WTC11 (cell line): ENCODE data around the gene FOCAD. TPM values are rescaled to one million over a fixed set of nuclear protein-coding genes. Genes with fewer than 3 reads are reported as not detected.

ENCODE experiments used
- ATAC-seq: fragments of 200-7000 bp; cut with Tn5 transposase; 2 replicates; pipeline ENCODE4 v1.10.0; 2021; ENCODE audit warnings: mild to moderate bottlenecking, moderate library complexity
- CTCF ChIA-PET: fragments of 300-600 bp; sonication (Branson Sonifier 250); formaldehyde crosslinking; loops from one replicate; lab custom pipeline; 2021; ENCODE audit warnings: antibody characterized with exemption; lab: Charles Lee
- POLR2A ChIA-PET: fragments of 350-600 bp; sonication (Branson Sonifier 250); formaldehyde crosslinking; loops from one replicate; lab custom pipeline; 2021; ENCODE audit warnings: antibody characterized with exemption; lab: Charles Lee
- DNase-seq: peaks from one replicate; pipeline ENCODE4 v3.0.0; 2021; ENCODE audit warnings: low spot score
- H3K27ac Mint-ChIP-seq: 2 replicates; pipeline ENCODE4 v1.8.0; 2021; ENCODE audit warnings: mixed read lengths
- H3K27me3 Mint-ChIP-seq: 2 replicates; pipeline ENCODE4 v1.8.0; 2021; ENCODE audit warnings: low read depth, mild to moderate bottlenecking, moderate library complexity, mixed read lengths
- H3K36me3 Mint-ChIP-seq: 2 replicates; pipeline ENCODE4 v1.8.0; 2021; ENCODE audit warnings: mixed read lengths
- H3K4me1 Mint-ChIP-seq: 2 replicates; pipeline ENCODE4 v1.8.0; 2022; ENCODE audit warnings: mixed read lengths
- H3K4me3 Mint-ChIP-seq: 2 replicates; pipeline ENCODE4 v1.8.0; 2021; ENCODE audit warnings: mild to moderate bottlenecking, moderate library complexity, mixed read lengths
- H3K9me3 Mint-ChIP-seq: 2 replicates; pipeline ENCODE4 v1.8.0; 2021; ENCODE audit warnings: mixed read lengths
- ATF6 ChIP-seq: sonication (generic); formaldehyde crosslinking; IDR thresholded peaks from 2 replicates; pipeline ENCODE4 v1.8.1; 2023; ENCODE audit warnings: mild to moderate bottlenecking, missing genetic modification reagents
- CBFB ChIP-seq: sonication (generic); formaldehyde crosslinking; IDR thresholded peaks from 2 replicates; pipeline ENCODE4 v1.8.1; 2022; ENCODE audit warnings: mild to moderate bottlenecking, low read depth, missing genetic modification reagents
- CDX4 ChIP-seq: fragments of 250-450 bp; sonication (Bioruptor Pico); IDR thresholded peaks from 2 replicates; pipeline ENCODE4 v1.9.0; 2021; ENCODE audit warnings: moderate library complexity, mild to moderate bottlenecking, inconsistent platforms, borderline replicate concordance
- CTCF ChIP-seq: fragments of 200-600 bp; IDR thresholded peaks from 2 replicates; pipeline ENCODE4 v1.8.0; 2022; ENCODE audit warnings: antibody characterized with exemption
- E2F1 ChIP-seq: sonication (generic); formaldehyde crosslinking; IDR thresholded peaks from 2 replicates; pipeline ENCODE4 v1.8.0; 2022; ENCODE audit warnings: mild to moderate bottlenecking, missing genetic modification reagents
- EMX1 ChIP-seq: fragments of 250-450 bp; sonication (Bioruptor Pico); IDR thresholded peaks from 2 replicates; pipeline ENCODE4 v1.8.0; 2021; ENCODE audit warnings: mild to moderate bottlenecking
- ERG ChIP-seq: fragments of 250-450 bp; sonication (Bioruptor Pico); IDR thresholded peaks from 2 replicates; pipeline ENCODE4 v1.8.0; 2021; ENCODE audit warnings: mild to moderate bottlenecking
- GTF2I ChIP-seq: fragments of 250-450 bp; sonication (Bioruptor Pico); conservative IDR thresholded peaks from 2 replicates; pipeline ENCODE4 v1.4.0; 2021; ENCODE audit warnings: mild to moderate bottlenecking
- IRF1 ChIP-seq: sonication (generic); formaldehyde crosslinking; IDR thresholded peaks from 2 replicates; pipeline ENCODE4 v1.8.0; 2023; ENCODE audit warnings: missing genetic modification reagents
- JAZF1 ChIP-seq: fragments of 250-450 bp; sonication (Bioruptor Pico); IDR thresholded peaks from 2 replicates; pipeline ENCODE4 v1.9.0; 2021; ENCODE audit warnings: moderate library complexity, mild to moderate bottlenecking, inconsistent platforms
- NR2C2 ChIP-seq: sonication (generic); formaldehyde crosslinking; IDR thresholded peaks from 2 replicates; pipeline ENCODE4 v1.8.0; 2022; ENCODE audit warnings: mild to moderate bottlenecking, missing genetic modification reagents
- PRDM15 ChIP-seq: sonication (generic); formaldehyde crosslinking; IDR thresholded peaks from 2 replicates; pipeline ENCODE4 v1.8.0; 2022; ENCODE audit warnings: missing genetic modification reagents
- PRRX2 ChIP-seq: fragments of 250-450 bp; sonication (Bioruptor Pico); IDR thresholded peaks from 2 replicates; pipeline ENCODE4 v1.8.0; 2021; ENCODE audit warnings: mild to moderate bottlenecking
- RELA ChIP-seq: sonication (generic); formaldehyde crosslinking; IDR thresholded peaks from 2 replicates; pipeline ENCODE4 v1.8.1; 2022; ENCODE audit warnings: missing genetic modification reagents, mild to moderate bottlenecking, borderline replicate concordance
- SOX15 ChIP-seq: fragments of 250-450 bp; sonication (Bioruptor Pico); IDR thresholded peaks from 2 replicates; pipeline ENCODE4 v1.9.0; 2021; ENCODE audit warnings: mild to moderate bottlenecking
- SP1 ChIP-seq: sonication (generic); formaldehyde crosslinking; conservative IDR thresholded peaks from 2 replicates; pipeline ENCODE4 v1.8.1; 2022; ENCODE audit warnings: missing genetic modification reagents
- TCF7 ChIP-seq: sonication (generic); formaldehyde crosslinking; IDR thresholded peaks from 2 replicates; pipeline ENCODE4 v1.8.0; 2022; ENCODE audit warnings: mild to moderate bottlenecking, low read depth, missing genetic modification reagents, moderate library complexity
- ZMAT4 ChIP-seq: fragments of 250-450 bp; sonication (Bioruptor Pico); IDR thresholded peaks from 2 replicates; pipeline ENCODE4 v1.9.0; 2021; ENCODE audit warnings: mild to moderate bottlenecking
- ZNF121 ChIP-seq: sonication (generic); formaldehyde crosslinking; IDR thresholded peaks from 2 replicates; pipeline ENCODE4 v1.8.0; 2023; ENCODE audit warnings: missing genetic modification reagents
- ZNF263 ChIP-seq: sonication (generic); formaldehyde crosslinking; IDR thresholded peaks from 2 replicates; pipeline ENCODE4 v1.8.1; 2022; ENCODE audit warnings: low read depth, mild to moderate bottlenecking, moderate library complexity, missing genetic modification reagents
- ZNF396 ChIP-seq: fragments of 250-450 bp; sonication (Bioruptor Pico); IDR thresholded peaks from 2 replicates; pipeline ENCODE4 v1.8.0; 2021; ENCODE audit warnings: mild to moderate bottlenecking, moderate library complexity, borderline replicate concordance
- ZNF423 ChIP-seq: fragments of 250-450 bp; sonication (Bioruptor Pico); IDR thresholded peaks from 2 replicates; pipeline ENCODE4 v2.1.2; 2022; ENCODE audit warnings: mild to moderate bottlenecking, moderate library complexity
- total RNA-seq: library from RNA; stranded (reverse); gene quantifications from 3 replicates; pipeline ENCODE4 v1.2.3, GENCODE V29; 2021

The FOCAD gene
- total RNA-seq, 1 experiment from 2014 or later, result 34.3 TPM

GRCh38 chr9:20950707-20951106 is 266.6 kb downstream of the FOCAD start:
- Mint-ChIP-seq H3K27me3 (no peaks in the 10 kb centered on the region), H3K36me3 (peaks cover 28% of the 10 kb centered on the region), H3K27ac (no peak overlapping the region), H3K4me3 (no peak overlapping the region)
- TF ChIP-seq IRF1 (CRISPR knock-in tag) (no peak), SP1 (CRISPR knock-in tag) (no peak), ERG (no peak), RELA (CRISPR knock-in tag) (no peak), CTCF (no peak), ZNF121 (CRISPR knock-in tag) (no peak), SOX15 (CRISPR knock-in tag) (no peak), PRRX2 (CRISPR knock-in tag) (no peak), CDX4 (no peak), ATF6 (CRISPR knock-in tag) (no peak), GTF2I (no peak), ZNF263 (CRISPR knock-in tag) (no peak), ZMAT4 (no peak), TCF7 (CRISPR knock-in tag) (no peak)
- TF ChIP-seq, all 79 proteins: peak for 0
- ChIA-PET CTCF (no interaction called here), POLR2A (no interaction called here)
- DNase-seq (no peak), ATAC-seq (no peak)
- Mint-ChIP-seq H3K9me3 (no peaks in the 10 kb centered on the region), H3K4me1 (peaks cover 54% of the 10 kb centered on the region)

- no peak overlapping the region; the same call in 1 of the 2 replicates for H3K27ac Mint-ChIP-seq
- ATAC-seq (no peak), DNase-seq (no peak)
- ChIA-PET POLR2A (no interaction called here), CTCF (no interaction called here)
- H3K4me1 Mint-ChIP-seq, result no peaks in the 10 kb centered on the region
- H3K27me3 Mint-ChIP-seq, result no peaks in the 10 kb centered on the region
- peaks cover 9% of the 10 kb centered on the region for H3K9me3 Mint-ChIP-seq
- H3K4me3 Mint-ChIP-seq, result no peak overlapping the region
- H3K36me3 Mint-ChIP-seq, result 0 out of 2 replicates have a peak, but pooled peaks cover 5% of the 10 kb centered on the region
- TF ChIP-seq ERG, result no peak
- TF ChIP-seq CBFB, result no peak
- no peak for TF ChIP-seq ZNF396 (CRISPR knock-in tag)
- no peak for TF ChIP-seq ZNF263 (CRISPR knock-in tag)
- TF ChIP-seq GTF2I, result no peak
- TF ChIP-seq PRDM15 (CRISPR knock-in tag), result no peak
- no peak for TF ChIP-seq ZNF423
- TF ChIP-seq EMX1 (CRISPR knock-in tag), result no peak
- TF ChIP-seq NR2C2, result no peak
- TF ChIP-seq E2F1 (CRISPR knock-in tag), result no peak
- TF ChIP-seq JAZF1, result no peak
Measured at GRCh38 chr9:20962536-20963225, 278.6 kb downstream of the FOCAD start.
